OCI-LY7 (cell line): ENCODE results near the gene CFH. TPM values are rescaled to one million over a fixed set of nuclear protein-coding genes. Genes with fewer than 3 reads are reported as not detected.

Experiments
- BruUV-seq: library from RNA; stranded (reverse); fragments of 400-500 nt; replicated peaks from 2 replicates; lab custom pipeline; 2021; lab: Mats Ljungman, UMichigan
- CTCF ChIA-PET: fragments of 300-600 bp; sonication (Branson Sonifier 250); formaldehyde crosslinking; loops from one replicate; lab custom pipeline; 2022; ENCODE audit warnings: antibody characterized with exemption; ENCODE audit not compliant: unreplicated experiment; lab: Charles Lee
- POLR2A ChIA-PET: fragments of 300-600 bp; sonication (Branson Sonifier 250); formaldehyde crosslinking; loops from one replicate; lab custom pipeline; 2022; ENCODE audit warnings: antibody characterized with exemption; lab: Charles Lee
- DNase-seq: peaks from one replicate; pipeline ENCODE4 v3.0.0-alpha.2; 2015; ENCODE audit warnings: low spot score
- H2AFZ ChIP-seq: fragments of 200-600 bp; sonication (generic), shearing (Covaris generic); 2 replicates; pipeline ENCODE4 v1.6.1; 2014; ENCODE audit warnings: mild to moderate bottlenecking, antibody characterized with exemption, low read length, moderate library complexity
- H3K27ac ChIP-seq: fragments of 200-600 bp; sonication (generic); 2 replicates; pipeline ENCODE4 v1.5.1; 2014; ENCODE audit warnings: mixed run types, low read depth, mild to moderate bottlenecking, moderate library complexity, low read length, inconsistent platforms; ENCODE audit not compliant: poor library complexity, severe bottlenecking
- H3K36me3 ChIP-seq: fragments of 200-600 bp; sonication (generic); 2 replicates; pipeline ENCODE4 v1.6.1; 2014; ENCODE audit warnings: mild to moderate bottlenecking, antibody characterized with exemption, low read length, moderate library complexity, mixed read lengths; ENCODE audit not compliant: insufficient read depth
- H3K4me1 ChIP-seq: fragments of 200-600 bp; sonication (generic); 2 replicates; pipeline ENCODE4 v1.5.1; 2014; ENCODE audit warnings: mild to moderate bottlenecking, low read length; ENCODE audit not compliant: insufficient read depth, poor library complexity, severe bottlenecking
- H3K4me2 ChIP-seq: fragments of 200-600 bp; sonication (generic); 2 replicates; pipeline ENCODE4 v1.6.1; 2014; ENCODE audit warnings: mild to moderate bottlenecking, low read length
- H3K4me3 ChIP-seq: fragments of 200-600 bp; sonication (generic); 2 replicates; pipeline ENCODE4 v1.5.1; 2014; ENCODE audit warnings: mild to moderate bottlenecking, low read depth, low read length; ENCODE audit not compliant: poor library complexity, severe bottlenecking
- H3K79me2 ChIP-seq: fragments of 200-600 bp; sonication (generic); 2 replicates; pipeline ENCODE4 v1.6.1; 2016; ENCODE audit warnings: low read depth, mild to moderate bottlenecking, low read length, moderate library complexity, mixed read lengths; ENCODE audit not compliant: insufficient read depth
- H3K9me2 ChIP-seq: fragments of 200-600 bp; sonication (generic); 2 replicates; pipeline ENCODE4 v1.6.1; 2016; ENCODE audit warnings: mild to moderate bottlenecking, low read length, mixed read lengths; ENCODE audit not compliant: insufficient read depth
- H3K9me3 ChIP-seq: fragments of 200-600 bp; sonication (generic); 2 replicates; pipeline ENCODE4 v1.6.1; 2014; ENCODE audit warnings: mild to moderate bottlenecking, mixed run types, low read length, mixed read lengths
- H4K20me1 ChIP-seq: fragments of 200-600 bp; sonication (generic); 2 replicates; pipeline ENCODE4 v1.6.1; 2014; ENCODE audit warnings: mild to moderate bottlenecking, antibody characterized with exemption, low read length, moderate library complexity, mixed read lengths; ENCODE audit not compliant: insufficient read depth
- CTCF ChIP-seq: fragments of 200-600 bp; sonication (generic); conservative IDR thresholded peaks from 2 replicates; pipeline ENCODE4 v1.5.1; 2014; ENCODE audit warnings: mild to moderate bottlenecking, antibody characterized with exemption, low read length, moderate library complexity, mixed read lengths
- EZH2phosphoT487 ChIP-seq: fragments of 200-600 bp; sonication (generic); IDR thresholded peaks from 2 replicates; pipeline ENCODE4 v1.6.1; 2018; ENCODE audit warnings: low read depth, borderline replicate concordance, mild to moderate bottlenecking, mixed run types, antibody characterized with exemption, low read length, moderate library complexity, mixed read lengths
- intact Hi-C: fragments of 100-400 bp; cut with micrococcal nuclease; formaldehyde crosslinking; loops from one replicate; pipeline ENCODE4 v1.10.0; 2022; ENCODE audit not compliant: unreplicated experiment
- total RNA-seq, 2 experiments: library from RNA; depleted of rRNA in 1 of 2; stranded (reverse); fragments of >200 nt in 1 of 2; shearing (Covaris generic) in 1 of 2; gene quantifications; 2 replicates each; pipeline ENCODE4 v1.2.3, GENCODE V29; 2014 to 2022

CFH gene
- total RNA-seq, 2 experiments from 2014 or later, result not detected

GRCh38 chr1:196619721-196620120, 32.1 kb upstream of the CFH start:
- BruUV-seq, result no TSS peak

GRCh38 chr1:196623079-196623478, 28.8 kb upstream of the CFH start:
- no peak overlapping the region for H2AFZ ChIP-seq
- TF ChIP-seq CTCF, result no peak
- TF ChIP-seq EZH2phosphoT487, result no peak
- H3K4me3 ChIP-seq, result no peak overlapping the region
- intact Hi-C loops, result no loop called here
- no peaks in the 10 kb centered on the region for H3K4me1 ChIP-seq
- H3K9me2 ChIP-seq, result no peaks in the 10 kb centered on the region
- H3K36me3 ChIP-seq, result no peaks in the 10 kb centered on the region
- no peak for DNase-seq
- ChIA-PET POLR2A (interaction anchor here (1.0 kb wide), 1 partner anchor 550 kb away, joined by 3 read pairs; no protein-coding TSS in a partner anchor), CTCF (no interaction called here)
- no peak overlapping the region for H3K4me2 ChIP-seq
- no peak overlapping the region for H3K27ac ChIP-seq
- no peaks in the 10 kb centered on the region for H3K9me3 ChIP-seq
- BruUV-seq, result no TSS peak
- H3K79me2 ChIP-seq, result no peaks in the 10 kb centered on the region
- H4K20me1 ChIP-seq, result no peaks in the 10 kb centered on the region

More at GRCh38 chr1:196619721-196620120, 32.1 kb upstream of the CFH start:
- Histone ChIP-seq H3K27ac (no peak overlapping the region), H3K9me2 (no peaks in the 10 kb centered on the region), H3K4me1 (no peaks in the 10 kb centered on the region), H3K79me2 (no peaks in the 10 kb centered on the region), H3K9me3 (no peaks in the 10 kb centered on the region), H3K4me3 (no peak overlapping the region), H4K20me1 (no peaks in the 10 kb centered on the region), H3K4me2 (no peak overlapping the region), H3K36me3 (no peaks in the 10 kb centered on the region), H2AFZ (no peak overlapping the region)
- intact Hi-C loops, result no loop called here
- POLR2A ChIA-PET, result no interaction called here
- no peak for DNase-seq
- no peak for TF ChIP-seq EZH2phosphoT487
- TF ChIP-seq CTCF, result no peak
- CTCF ChIA-PET, result interaction anchor here (0.5 kb wide), 1 partner anchor 43 kb away, joined by 3 read pairs; no protein-coding TSS in a partner anchor

- H3K4me1 ChIP-seq, result no peaks in the 10 kb centered on the region
- no peak overlapping the region for H2AFZ ChIP-seq
- no peak overlapping the region for H3K4me3 ChIP-seq
- no peak overlapping the region for H3K4me2 ChIP-seq
- POLR2A ChIA-PET, result interaction anchor here (0.9 to 1.4 kb wide), 2 partner anchors 10 to 14 kb away, joined by 3 read pairs; no protein-coding TSS in a partner anchor
- no peaks in the 10 kb centered on the region for H3K36me3 ChIP-seq
- no peak for TF ChIP-seq CTCF
- TF ChIP-seq EZH2phosphoT487, result no peak
- no peaks in the 10 kb centered on the region for H3K79me2 ChIP-seq
- CTCF ChIA-PET, result no interaction called here
- H4K20me1 ChIP-seq, result no peaks in the 10 kb centered on the region
- BruUV-seq, result no TSS peak
- intact Hi-C loops, result no loop called here
- no peak for DNase-seq
- no peak overlapping the region for H3K27ac ChIP-seq
- H3K9me3 ChIP-seq, result no peaks in the 10 kb centered on the region
- H3K9me2 ChIP-seq, result no peaks in the 10 kb centered on the region
These were observed 23.0 kb upstream of the CFH start for GRCh38 chr1:196628838-196629237.
